Measurements from ENCODE around the gene GCK.

GCK gene

DNA sequence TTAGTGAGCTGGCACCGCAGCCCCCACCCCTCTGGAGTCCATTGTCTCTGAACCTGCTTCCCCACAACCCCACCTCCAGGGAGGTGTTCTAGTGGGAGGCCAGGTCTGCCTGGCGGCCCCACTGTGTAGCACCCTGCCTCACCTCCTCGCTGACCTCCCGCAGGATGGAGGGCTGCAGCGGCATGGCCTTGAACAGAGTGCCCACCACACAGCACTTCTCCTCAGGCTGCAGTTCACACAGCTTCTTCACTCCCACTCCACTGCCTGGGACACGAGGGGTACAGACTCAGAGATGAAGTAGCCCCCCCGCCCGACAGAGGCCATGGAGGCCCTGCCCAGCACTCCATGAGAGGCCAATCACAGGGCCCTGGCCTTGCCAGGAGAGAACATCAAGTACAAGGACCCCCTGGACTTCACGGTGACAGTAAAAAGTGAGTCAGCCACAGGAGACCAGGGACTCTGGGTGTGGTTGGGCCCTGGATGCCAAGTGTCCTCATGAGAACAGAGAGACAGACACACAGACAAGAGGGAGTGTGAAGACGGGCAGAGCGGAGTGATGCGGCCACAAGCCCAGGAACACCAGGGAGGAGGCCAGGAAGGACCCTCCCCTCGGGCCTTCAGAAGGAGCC lies 71.3 kb downstream of the GCK start:
- DNase-seq (ENCODE audit: low read depth in 2 of 2): no peak

DNA sequence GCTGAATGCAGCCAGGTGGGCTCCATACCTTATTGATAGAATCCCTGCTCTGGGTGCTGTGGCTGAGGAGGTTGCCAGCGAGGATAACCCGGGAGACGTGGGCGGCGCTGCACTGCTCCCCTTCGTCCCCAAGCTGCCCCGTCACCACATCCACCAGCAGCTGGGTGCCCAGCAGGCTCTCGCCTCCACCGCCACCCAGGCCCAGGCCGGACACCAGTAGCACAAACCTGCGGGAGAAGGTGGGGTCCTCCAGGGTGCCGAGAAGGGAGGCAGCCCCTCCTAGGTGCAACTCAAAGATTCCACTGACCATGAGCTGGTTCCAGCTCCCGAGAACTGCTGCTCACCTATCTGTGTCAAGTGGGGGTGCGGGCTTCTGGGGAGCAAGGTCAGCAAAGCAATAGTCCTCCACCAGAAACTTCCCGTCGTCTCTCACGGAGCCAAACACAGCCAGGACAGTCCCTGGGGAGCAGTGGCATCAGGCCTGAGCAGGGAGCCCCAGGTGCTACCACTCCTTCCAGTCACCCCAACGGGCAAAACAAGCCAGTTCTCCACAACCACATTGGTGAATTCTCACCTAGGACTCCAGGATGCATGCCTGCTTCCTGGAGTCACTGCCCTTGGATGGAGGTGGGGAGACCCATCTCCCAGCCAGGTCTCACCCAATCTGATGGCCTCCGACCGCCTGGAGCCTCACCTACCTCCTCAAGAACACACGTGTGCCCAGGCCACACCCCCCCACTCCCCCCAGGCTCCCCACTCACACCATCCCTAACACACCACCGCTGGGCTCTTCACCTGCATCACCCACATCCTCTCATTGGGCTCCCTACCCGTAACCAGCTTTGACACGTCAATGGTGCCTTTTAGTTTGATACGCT lies 72.2 kb downstream of the GCK start:
- no peak for DNase-seq (ENCODE audit: low read depth in 2 of 2)

DNA sequence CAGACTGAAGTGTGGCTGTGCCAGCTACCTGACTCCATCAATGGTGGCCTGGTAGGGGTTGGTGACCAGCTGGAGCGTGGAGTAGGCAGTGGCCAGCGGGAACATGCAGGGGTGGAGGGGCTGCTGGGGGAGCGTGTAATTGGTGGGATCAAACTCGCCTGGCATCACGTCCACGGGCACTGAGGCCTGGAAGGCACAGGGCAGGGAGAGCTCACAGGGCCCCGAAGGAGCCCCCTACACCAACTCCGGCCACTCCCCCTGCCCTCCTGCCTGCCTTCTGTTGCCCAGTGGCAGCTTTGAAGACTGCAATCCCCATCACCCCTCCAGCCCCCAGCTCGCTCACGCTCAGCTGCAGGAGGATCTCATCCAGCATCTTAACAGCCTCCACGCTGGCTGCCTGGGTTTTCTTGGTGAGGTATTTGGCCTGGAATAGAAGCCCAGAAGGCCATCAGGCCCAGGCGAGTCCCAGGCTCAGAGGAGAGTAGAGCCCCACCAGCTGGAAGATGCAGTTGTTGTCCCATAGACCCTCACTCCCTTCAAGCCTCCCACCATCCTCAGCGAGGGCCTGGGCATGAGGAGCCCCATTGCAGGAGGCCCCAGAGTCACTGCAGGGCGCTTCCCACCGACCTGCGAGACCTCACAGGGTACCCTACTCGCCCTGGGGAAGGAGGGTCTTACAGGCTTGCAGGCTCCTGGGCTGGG lies 73.0 kb downstream of the GCK start:
- no peak for DNase-seq (ENCODE audit: low read depth in 2 of 2)

DNA sequence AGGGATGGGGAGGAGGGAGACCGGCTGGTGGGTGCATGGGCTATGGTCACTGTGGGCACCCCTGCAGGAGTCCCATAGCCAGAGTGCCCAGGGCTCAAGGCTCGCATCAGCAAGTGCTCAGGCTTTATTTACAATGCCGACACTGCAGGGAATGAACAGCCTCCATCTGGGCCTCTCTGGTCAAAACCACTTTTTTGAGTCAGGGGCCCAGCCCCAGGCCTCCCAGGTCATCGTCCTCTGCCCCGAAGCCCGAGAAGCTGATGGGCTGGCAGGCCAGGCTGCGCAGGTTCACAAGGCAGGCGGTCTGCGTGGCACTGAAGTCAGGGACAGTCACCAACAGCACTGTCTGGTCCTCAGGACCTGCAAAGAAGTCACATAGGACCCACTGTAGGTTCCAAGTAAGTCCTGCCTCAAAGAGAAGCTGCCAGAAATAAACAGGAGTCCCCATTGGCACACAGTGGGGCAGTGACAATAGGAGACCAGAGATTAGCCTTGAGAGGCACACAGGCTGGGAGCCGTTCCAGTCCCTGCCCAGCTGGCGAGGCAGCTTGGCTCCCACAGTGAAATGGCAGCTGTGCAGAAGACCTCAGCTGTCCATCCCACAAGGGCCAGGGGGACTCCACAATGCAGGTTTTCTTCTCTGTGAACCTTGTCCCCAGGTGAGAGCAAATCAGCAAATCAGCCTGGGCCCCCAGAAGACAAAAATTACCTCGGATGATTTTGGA lies 74.5 kb downstream of the GCK start:
- DNase-seq (ENCODE audit: low read depth in 2 of 2): no peak

DNA sequence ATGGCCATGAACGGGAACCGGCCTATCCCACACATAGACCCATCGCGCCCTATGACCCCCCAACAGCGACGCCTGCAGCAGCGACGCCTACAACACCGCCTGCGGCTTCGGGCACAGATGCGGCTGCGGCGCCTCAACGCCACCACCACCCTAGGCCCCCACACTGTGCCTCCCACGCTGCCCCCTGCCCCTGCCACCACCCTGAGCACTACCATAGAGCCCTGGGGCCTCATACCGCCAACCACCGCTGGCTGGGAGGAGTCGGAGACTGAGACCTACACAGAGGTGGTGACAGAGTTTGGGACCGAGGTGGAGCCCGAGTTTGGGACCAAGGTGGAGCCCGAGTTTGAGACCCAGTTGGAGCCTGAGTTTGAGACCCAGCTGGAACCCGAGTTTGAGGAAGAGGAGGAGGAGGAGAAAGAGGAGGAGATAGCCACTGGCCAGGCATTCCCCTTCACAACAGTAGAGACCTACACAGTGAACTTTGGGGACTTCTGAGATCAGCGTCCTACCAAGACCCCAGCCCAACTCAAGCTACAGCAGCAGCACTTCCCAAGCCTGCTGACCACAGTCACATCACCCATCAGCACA lies 75.4 kb downstream of the GCK start:
- no peak for DNase-seq (ENCODE audit: low read depth in 2 of 2)

DNA sequence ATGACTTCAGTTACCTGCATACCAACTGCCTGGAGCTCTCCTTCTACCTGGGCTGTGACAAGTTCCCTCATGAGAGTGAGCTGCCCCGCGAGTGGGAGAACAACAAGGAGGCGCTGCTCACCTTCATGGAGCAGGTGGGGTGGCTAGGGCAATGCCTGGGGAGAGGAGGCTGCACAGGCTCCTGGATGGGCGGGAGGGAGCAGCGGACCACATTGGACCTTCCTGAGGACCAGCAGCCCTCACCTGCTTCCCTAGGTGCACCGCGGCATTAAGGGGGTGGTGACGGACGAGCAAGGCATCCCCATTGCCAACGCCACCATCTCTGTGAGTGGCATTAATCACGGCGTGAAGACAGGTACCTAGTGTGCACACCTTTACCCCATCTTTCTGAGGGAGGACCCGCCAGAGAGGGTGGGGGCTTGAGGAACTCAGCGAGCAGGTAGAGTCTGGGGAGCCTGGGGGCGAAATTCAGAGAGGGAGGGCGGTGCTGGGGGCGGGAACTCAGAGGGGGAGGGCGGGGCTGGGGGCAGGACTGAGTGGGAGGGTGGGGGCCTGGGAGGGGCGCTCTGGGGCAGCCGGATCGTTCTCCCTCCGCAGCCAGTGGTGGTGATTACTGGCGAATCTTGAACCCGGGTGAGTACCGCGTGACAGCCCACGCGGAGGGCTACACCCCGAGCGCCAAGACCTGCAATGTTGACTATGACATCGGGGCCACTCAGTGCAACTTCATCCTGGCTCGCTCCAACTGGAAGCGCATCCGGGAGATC lies 76.1 kb downstream of the GCK start:
- no peak for DNase-seq (ENCODE audit: low read depth in 2 of 2)

DNA sequence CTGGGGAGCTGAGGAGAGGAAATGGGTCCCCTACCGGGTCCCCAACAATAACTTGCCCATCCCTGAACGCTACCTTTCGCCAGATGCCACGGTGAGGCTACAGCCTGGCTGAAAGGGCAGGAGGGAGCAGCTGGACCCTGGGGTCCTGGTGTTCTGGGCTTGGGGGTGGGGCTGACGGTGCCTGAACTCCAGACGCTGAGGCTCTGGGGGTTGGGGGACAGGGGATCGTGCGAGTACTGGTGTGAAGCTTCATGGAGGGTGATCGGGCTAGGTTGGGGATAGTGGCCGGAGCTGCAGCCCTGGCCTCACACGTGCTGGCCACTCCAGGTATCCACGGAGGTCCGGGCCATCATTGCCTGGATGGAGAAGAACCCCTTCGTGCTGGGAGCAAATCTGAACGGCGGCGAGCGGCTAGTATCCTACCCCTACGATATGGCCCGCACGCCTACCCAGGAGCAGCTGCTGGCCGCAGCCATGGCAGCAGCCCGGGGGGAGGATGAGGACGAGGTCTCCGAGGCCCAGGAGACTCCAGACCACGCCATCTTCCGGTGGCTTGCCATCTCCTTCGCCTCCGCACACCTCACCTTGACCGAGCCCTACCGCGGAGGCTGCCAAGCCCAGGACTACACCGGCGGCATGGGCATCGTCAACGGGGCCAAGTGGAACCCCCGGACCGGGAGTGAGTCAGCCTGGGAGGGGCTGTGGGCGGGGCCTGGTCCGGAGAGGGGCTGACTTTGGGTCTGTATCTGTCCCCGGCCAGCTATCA lies 76.8 kb downstream of the GCK start:
- DNase-seq (ENCODE audit: low read depth in 2 of 2): no peak

DNA sequence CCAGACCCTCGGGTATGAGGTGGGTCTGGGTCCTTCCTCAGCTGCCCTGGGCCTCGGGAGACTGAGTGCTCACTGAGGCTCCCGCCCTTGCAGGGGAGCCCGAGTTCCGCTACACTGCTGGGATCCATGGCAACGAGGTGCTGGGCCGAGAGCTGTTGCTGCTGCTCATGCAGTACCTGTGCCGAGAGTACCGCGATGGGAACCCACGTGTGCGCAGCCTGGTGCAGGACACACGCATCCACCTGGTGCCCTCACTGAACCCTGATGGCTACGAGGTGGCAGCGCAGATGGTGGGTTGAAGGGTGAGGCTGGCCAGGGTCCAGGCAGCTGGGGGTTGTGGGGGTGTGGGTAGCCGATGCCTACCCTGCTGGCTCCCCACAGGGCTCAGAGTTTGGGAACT lies 77.5 kb downstream of the GCK start:
- no peak for DNase-seq (ENCODE audit: low read depth in 2 of 2)

DNA sequence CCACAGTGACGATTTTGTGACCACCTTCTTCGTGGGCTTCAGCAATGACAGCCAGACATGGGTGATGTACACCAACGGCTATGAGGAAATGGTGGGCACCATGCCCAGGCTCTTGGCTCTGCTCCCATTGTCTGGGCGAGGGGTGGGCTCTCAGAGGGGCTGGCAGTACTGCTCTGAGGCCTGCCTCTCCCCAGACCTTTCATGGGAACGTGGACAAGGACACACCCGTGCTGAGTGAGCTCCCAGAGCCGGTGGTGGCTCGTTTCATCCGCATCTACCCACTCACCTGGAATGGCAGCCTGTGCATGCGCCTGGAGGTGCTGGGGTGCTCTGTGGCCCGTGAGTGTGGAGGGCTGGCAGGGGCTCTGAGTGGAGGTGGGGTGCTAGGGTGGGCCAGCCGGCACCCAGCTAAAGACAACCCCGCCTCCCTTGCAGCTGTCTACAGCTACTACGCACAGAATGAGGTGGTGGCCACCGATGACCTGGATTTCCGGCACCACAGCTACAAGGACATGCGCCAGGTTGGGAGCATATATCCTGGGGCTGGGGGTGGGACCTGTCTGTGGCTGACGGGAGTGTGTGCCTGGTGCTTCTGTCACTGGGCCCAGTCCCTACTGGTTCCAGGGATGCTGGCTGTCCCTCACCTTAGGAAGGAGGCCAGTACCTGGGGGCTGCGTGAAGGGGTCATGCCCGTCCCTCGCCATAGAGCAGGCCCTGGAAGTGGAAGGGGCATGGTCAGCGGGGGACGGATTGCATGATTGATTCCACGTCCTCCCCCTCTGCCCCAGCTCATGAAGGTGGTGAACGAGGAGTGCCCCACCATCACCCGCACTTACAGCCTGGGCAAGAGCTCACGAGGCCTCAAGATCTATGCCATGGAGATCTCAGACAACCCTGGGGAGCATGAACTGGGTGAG lies 78.3 kb downstream of the GCK start:
- DNase-seq (ENCODE audit: low read depth in 2 of 2): no peak

DNA sequence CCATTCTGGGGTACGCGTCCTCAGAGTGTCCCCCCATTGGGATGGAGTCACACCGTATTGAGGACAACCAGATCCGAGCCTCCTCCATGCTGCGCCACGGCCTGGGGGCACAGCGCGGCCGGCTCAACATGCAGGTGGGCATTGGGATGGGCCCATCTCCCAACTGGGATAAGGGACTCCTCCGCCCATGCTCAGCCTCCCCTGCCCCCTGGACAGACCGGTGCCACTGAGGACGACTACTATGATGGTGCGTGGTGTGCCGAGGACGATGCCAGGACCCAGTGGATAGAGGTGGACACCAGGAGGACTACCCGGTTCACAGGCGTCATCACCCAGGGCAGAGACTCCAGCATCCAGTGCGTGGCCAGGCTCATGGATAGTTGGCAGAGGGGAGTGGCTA lies 79.2 kb downstream of the GCK start:
- DNase-seq (ENCODE audit: low read depth in 2 of 2): no peak

DNA sequence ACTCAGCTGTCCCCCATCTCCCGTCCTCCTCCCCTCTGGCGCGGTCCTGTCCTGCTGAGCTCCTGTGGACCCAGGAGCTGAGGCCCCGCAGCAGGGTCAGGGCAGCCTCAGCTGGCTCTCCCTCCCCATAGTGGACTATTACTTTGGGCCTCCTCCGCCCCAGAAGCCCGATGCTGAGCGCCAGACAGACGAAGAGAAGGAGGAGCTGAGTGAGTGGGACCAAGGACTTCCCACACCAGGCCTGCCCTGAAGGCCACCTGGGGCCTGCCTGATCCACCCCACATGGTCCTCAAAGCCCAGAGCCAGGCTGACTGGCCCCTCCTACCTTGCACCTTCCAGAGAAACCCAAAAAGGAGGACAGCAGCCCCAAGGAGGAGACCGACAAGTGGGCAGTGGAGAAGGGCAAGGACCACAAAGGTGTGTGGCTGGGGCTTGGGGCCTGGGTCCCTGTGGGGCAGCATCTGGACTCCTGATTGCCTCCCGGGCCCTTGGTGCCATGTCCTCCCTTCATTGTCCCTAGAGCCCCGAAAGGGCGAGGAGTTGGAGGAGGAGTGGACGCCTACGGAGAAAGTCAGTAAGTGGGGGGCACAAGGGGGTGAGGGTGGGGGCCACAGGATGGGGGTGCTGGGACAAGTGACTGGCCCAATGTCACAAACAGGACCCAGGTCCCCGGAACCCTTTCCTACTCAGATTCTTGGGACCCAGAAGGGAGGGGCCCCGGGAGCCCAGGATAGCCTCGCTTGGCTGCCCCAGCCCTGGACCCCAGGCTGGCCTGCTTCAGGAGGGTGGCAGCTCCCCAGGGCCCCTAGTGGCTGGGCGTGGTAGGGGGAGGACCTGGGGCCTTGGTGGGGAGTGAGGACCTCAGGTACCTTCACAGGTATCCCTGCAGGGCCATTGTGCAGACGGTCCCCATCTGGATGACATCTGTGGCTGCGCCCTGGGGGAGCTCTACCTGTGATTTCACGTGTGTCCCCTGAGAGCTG lies 80.2 kb downstream of the GCK start:
- no peak for DNase-seq (ENCODE audit: low read depth in 2 of 2)

DNA sequence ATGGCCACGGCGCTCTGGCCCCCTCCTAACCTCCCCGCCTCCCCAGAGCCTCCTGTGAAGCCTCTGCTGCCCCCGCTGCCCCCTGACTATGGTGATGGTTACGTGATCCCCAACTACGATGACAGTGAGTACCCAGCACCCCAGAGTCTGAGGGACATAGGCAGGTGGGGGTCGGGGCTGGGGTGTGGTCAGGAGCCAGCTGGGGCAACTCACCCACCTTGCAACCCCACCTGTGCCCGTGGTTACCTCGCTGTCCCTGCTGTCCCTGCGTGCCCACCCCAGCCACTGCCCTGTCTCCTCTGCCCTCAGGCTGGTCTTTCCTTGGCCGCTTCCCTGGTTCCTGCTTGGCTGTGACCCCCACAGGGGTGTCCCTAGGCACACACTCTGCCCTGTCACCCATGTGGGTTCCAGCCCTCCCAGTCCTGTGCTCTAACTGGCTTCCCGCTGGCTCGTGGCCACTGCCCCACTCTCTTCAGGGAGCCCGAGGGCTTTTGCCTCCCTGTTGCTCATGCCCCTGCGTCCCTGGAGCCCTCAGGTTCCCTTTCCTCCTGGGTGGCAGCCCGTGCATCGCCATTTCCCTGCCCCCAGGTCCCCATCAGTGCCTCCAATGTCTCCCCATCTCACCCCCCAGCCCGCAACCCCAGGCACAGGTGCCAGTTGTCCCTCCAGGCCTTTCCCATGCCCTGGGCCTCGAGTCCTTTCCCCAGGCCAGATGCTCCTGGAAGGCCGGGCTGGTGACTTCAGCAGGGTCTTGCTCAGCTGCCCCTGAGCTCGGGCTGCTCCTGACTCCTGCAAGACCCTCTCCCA lies 81.1 kb downstream of the GCK start:
- no peak for DNase-seq (ENCODE audit: low read depth in 2 of 2)

DNA sequence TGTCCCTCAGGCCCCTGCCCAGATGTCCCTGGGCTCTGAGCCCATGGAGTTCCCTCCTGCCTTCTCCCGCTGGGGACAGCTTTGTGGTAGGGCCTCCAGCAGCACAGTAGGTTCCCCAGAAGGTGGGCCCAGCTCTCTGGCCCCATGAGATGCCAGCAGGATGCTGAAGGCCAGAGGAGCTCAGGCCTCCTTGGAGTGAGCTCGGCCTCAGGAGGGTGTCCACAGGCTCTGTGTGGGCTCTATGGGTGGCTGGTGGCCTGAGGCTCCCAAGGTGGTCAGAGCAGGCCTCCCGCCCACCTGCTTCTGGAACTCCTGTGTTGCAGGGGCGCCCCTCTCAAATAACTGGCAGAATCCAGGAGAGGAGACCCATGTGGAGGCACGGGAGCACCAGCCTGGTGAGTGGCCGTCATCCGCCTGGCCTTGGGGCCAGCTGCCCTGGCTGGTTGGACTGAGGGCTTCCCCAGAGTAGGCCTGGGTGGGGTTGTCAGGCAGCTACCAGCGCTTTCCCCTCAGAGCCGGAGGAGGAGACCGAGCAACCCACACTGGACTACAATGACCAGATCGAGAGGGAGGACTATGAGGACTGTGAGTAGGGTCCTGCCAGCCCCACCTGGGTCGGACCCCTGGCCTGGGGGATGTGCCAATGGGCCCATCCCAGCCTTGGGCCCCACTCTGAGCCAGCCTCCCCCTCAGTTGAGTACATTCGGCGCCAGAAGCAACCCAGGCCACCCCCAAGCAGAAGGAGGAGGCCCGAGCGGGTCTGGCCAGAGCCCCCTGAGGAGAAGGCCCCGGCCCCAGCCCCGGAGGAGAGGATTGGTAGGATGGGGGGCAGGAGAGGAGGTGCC lies 81.9 kb downstream of the GCK start:
- no peak for DNase-seq (ENCODE audit: low read depth in 2 of 2)

DNA sequence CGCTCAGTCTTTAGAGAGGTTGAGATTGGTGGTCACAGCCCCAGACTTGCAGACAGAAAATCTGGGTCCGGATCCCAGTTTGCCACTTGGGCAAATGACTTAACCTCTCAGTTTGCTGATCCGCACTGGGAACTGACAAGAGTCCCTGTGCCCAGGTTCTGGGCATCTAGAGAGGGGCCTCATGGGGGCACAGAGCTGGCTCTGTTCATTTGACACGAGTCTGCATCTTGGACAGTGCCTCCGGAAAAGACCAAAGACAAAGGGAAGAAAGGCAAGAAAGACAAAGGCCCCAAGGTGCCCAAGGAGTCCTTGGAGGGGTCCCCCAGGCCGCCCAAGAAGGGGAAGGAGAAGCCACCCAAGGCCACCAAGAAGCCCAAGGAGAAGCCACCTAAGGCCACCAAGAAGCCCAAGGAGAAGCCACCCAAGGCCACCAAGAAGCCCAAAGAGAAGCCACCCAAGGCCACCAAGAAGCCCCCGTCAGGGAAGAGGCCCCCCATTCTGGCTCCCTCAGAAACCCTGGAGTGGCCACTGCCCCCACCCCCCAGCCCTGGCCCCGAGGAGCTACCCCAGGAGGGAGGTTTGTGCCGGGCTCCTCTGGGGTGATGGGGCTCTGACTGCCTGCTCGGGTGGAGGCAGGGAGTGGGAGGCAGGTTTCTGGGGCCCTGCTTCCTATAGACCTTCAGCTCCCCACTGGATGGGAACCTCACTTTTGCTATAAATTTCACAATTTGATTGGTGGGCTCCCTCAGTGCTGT lies 82.8 kb downstream of the GCK start:
- no peak for DNase-seq (ENCODE audit: low read depth in 2 of 2)

DNA sequence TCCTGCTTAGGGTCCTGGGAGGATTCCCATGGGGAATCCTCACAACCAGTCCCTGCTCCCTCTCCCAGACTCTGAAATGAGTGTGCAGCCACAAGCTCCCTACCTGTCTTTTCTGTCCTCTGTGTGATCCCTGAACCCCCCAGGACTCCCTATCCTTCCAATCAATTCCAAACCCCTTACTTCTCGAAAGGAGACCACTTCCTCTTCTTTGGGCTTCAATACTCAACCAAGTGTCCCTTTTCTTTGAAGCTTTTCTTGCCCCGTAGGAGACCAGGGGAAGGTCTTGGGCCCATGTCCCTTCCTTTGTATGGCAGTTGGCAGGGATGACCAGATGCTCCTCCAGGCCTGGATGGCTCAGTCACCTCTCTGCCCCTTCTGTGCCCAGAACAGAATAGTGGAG lies 83.4 kb downstream of the GCK start:
- no peak for DNase-seq (ENCODE audit: low read depth in 2 of 2)

Data from stimulated activated CD4-positive, alpha-beta T cell treated with anti-CD3 and anti-CD28 coated beads, Interleukin-1b, Interleukin-23, amount 100 ng/mL, for 1 hour (primary cell).